GM12865 (cell line): ENCODE data around the gene ST6GALNAC5.
A peak's percentile ranks its signal among the peaks of the same experiment; 100 is the strongest.

Source experiments
- DNase-seq: peaks from one replicate; pipeline ENCODE4 v3.0.0; 2010; ENCODE audit warnings: low read depth
- H3K4me3 ChIP-seq: 2 replicates; pipeline ENCODE4 v1.5.1; 2011; ENCODE audit warnings: mild to moderate bottlenecking, low read depth, low read length, control low read depth
- TF ChIP-seq, protein P1 (sequence below): IDR thresholded peaks from 2 replicates; pipeline ENCODE4 v1.5.1; 2011; ENCODE audit warnings: low read length, control low read depth, low read depth, inconsistent platforms; ENCODE audit not compliant: insufficient read depth; ENCODE audit errors: missing control alignments

The ST6GALNAC5 gene

GRCh38 chr1:76832521-76832920 is 34.8 kb upstream of the ST6GALNAC5 start:
- no peak overlapping the region for H3K4me3 ChIP-seq
- TF ChIP-seq, protein P1, sequence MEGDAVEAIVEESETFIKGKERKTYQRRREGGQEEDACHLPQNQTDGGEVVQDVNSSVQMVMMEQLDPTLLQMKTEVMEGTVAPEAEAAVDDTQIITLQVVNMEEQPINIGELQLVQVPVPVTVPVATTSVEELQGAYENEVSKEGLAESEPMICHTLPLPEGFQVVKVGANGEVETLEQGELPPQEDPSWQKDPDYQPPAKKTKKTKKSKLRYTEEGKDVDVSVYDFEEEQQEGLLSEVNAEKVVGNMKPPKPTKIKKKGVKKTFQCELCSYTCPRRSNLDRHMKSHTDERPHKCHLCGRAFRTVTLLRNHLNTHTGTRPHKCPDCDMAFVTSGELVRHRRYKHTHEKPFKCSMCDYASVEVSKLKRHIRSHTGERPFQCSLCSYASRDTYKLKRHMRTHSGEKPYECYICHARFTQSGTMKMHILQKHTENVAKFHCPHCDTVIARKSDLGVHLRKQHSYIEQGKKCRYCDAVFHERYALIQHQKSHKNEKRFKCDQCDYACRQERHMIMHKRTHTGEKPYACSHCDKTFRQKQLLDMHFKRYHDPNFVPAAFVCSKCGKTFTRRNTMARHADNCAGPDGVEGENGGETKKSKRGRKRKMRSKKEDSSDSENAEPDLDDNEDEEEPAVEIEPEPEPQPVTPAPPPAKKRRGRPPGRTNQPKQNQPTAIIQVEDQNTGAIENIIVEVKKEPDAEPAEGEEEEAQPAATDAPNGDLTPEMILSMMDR = no peak
- no peak for DNase-seq

DNA sequence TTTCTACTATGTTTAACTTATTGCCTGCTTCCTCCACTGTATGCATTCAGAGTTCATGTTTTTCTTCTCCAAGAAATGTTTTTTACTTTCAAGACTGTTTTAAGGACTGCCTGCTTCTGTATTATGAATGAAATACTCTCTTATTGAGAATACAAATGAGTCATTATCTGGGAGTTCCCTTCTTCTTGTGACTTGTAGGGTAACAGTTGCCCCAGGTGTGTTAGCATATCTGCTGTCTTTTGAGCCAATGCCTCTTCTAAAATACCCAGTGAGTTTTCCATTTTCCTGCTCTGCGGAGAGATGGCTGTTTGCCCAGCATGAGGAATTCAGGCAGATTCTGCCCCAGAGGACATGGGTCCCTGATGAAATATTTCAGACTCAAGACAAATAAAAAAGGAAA is 34.1 kb upstream of the ST6GALNAC5 start:
- DNase-seq = no peak
- TF ChIP-seq, protein P1 = no peak
- H3K4me3 ChIP-seq = no peak overlapping the region

- TF ChIP-seq, protein P1 = no peak
- DNase-seq = no peak
- H3K4me3 ChIP-seq = no peak overlapping the region
Observed at GRCh38 chr1:76833856-76834255, 33.4 kb upstream of the ST6GALNAC5 start.

- no peak overlapping the region for H3K4me3 ChIP-seq
- TF ChIP-seq, protein P1 = no peak
- DNase-seq = no peak
Observed at GRCh38 chr1:76835203-76835602, 32.1 kb upstream of the ST6GALNAC5 start.

DNA sequence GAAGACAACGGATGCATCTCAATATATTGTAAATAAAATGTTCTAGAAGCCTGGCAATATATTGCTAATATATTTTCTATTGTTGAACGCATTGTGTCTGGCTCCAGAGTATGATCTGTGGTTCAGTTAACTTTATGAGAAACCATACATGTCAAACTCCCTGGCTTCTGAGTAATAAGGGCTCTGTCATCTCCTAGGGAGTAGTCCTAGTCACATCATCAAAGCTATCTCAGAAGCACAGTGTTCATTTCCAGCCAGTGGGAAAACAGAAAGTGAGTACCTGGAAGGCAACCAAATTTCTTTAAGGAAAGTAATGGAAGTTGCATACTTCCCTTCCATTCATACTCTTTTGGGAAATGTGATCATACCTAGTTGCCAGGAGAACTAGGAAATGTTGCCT is 27.0 kb upstream of the ST6GALNAC5 start:
- H3K4me3 ChIP-seq = no peak overlapping the region
- no peak for DNase-seq
- TF ChIP-seq, protein P1 = no peak

- H3K4me3 ChIP-seq = no peak overlapping the region
- DNase-seq = no peak
- TF ChIP-seq, protein P1 = no peak
Observed at GRCh38 chr1:76841460-76841859, 25.8 kb upstream of the ST6GALNAC5 start.

- no peak overlapping the region for H3K4me3 ChIP-seq
- DNase-seq = peak; percentile 3
- TF ChIP-seq, protein P1 = no peak
Observed at GRCh38 chr1:76843821-76844464, 23.3 kb upstream of the ST6GALNAC5 start.
